Spleen (tissue), 7 donors: Measurements from ENCODE around the gene HIVEP3.

Experiments used
- POLR2A ChIP-seq, 3 donors: fragments of 450-650 bp; IDR thresholded peaks; one replicate each; pipeline ENCODE4 v1.5.1; 2017; ENCODE audit warnings: antibody characterized with exemption in 3 of 3, mild to moderate bottlenecking in 1 of 3
- TF ChIP-seq, protein P1 (sequence below), 11 experiments: fragments of 200-600 bp in 7 of 11; fragments of 450-650 bp in 4 of 11; sonication (generic) in 4 of 11; IDR thresholded peaks in 8 of 11; conservative IDR thresholded peaks in 3 of 11; 1 replicate in 7 of 11; 2 replicates in 4 of 11; pipeline versions ENCODE4 v1.4.0 to v1.8.0; 2016 to 2021; ENCODE audit warnings: antibody characterized with exemption in 11 of 11, inconsistent platforms in 4 of 11, mild to moderate bottlenecking in 1 of 11
- donor health status: DM: no; HTN: no; CAD: no; lungs with moderate emphysema.
- donor health status: DM: no; HTN: no; CAD: no.
- donor health status: DM: no; HTN: no; CAD: no.

- TF ChIP-seq, protein P1, sequence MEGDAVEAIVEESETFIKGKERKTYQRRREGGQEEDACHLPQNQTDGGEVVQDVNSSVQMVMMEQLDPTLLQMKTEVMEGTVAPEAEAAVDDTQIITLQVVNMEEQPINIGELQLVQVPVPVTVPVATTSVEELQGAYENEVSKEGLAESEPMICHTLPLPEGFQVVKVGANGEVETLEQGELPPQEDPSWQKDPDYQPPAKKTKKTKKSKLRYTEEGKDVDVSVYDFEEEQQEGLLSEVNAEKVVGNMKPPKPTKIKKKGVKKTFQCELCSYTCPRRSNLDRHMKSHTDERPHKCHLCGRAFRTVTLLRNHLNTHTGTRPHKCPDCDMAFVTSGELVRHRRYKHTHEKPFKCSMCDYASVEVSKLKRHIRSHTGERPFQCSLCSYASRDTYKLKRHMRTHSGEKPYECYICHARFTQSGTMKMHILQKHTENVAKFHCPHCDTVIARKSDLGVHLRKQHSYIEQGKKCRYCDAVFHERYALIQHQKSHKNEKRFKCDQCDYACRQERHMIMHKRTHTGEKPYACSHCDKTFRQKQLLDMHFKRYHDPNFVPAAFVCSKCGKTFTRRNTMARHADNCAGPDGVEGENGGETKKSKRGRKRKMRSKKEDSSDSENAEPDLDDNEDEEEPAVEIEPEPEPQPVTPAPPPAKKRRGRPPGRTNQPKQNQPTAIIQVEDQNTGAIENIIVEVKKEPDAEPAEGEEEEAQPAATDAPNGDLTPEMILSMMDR (IDR thresholded peaks at IDR 0.05 in 8 of 11, conservative IDR thresholded peaks at IDR 0.05 in 3 of 11) = peak; percentile 43 to 96 (median 90)
- TF ChIP-seq POLR2A (IDR thresholded peaks at IDR 0.05) = no peak
Observed at GRCh38 chr1:41516168-41517061, 402.3 kb downstream of the HIVEP3 start.
